HepG2 (cell line): ENCODE data around the gene BCL2L13. TPM values are rescaled to one million over a fixed set of nuclear protein-coding genes. Genes with fewer than 3 reads are reported as not detected.

Experiments used
- ATAC-seq: fragments of 200-7000 bp; cut with Tn5 transposase; 3 replicates; pipeline ENCODE4 v1.9.1; 2020; ENCODE audit warnings: mild to moderate bottlenecking, moderate library complexity
- BruUV-seq: library from RNA; stranded (reverse); fragments of 400-500 nt; replicated peaks from 2 replicates; lab custom pipeline; 2021; lab: Mats Ljungman, UMichigan
- CTCF ChIA-PET: fragments of 300-600 bp; formaldehyde crosslinking; extraction: SDS; loops from one replicate; lab custom pipeline; 2021; ENCODE audit warnings: low total read pairs, inconsistent platforms, low intra/inter-chr PET ratio; lab: Yijun Ruan, JAX
- POLR2A ChIA-PET: fragments of 350-600 bp; sonication (Branson Sonifier 250); formaldehyde crosslinking; loops from one replicate; lab custom pipeline; 2020; ENCODE audit warnings: antibody characterized with exemption, inconsistent platforms; lab: Yijun Ruan, JAX
- DNase-seq: peaks from one replicate; pipeline ENCODE4 v3.0.0-alpha.2; 2015; ENCODE audit warnings: low spot score
- FAIRE-seq: peaks from 3 replicates; lab custom pipeline; 2011; peaks lifted over from hg19 to GRCh38; lab: Jason Lieb, UNC
- H2AFZ ChIP-seq: one replicate; pipeline ENCODE4 v1.6.1; 2011; ENCODE audit warnings: low read length, inconsistent platforms
- H3K27ac ChIP-seq: fragments of 300-600 bp; 3 replicates; pipeline ENCODE4 v1.8.0; 2011; ENCODE audit warnings: mixed run types, mild to moderate bottlenecking, mixed read lengths, low read length, inconsistent platforms; ENCODE audit not compliant: insufficient read depth; ENCODE audit errors: extremely low read length
- H3K27me3 ChIP-seq, 2 experiments: fragments of 200-600 bp in 1 of 2; 2 replicates in 1 of 2; 3 replicates in 1 of 2; pipeline versions ENCODE4 v1.6.0 to v1.8.0; 2011; ENCODE audit warnings: low read length in 2 of 2, mild to moderate bottlenecking in 2 of 2, moderate library complexity in 2 of 2, inconsistent platforms in 1 of 2; ENCODE audit not compliant: insufficient read depth in 2 of 2, control insufficient read depth in 1 of 2
- H3K36me3 ChIP-seq, 2 experiments: fragments of 200-600 bp in 1 of 2; replicated peaks in 1 of 2; 2 replicates in 1 of 2; 3 replicates in 1 of 2; pipeline versions ENCODE4 v1.5.1 to v1.8.0; 2011; ENCODE audit warnings: low read length in 2 of 2, inconsistent platforms in 1 of 2; ENCODE audit not compliant: insufficient read depth in 2 of 2, control insufficient read depth in 1 of 2
- H3K4me1 ChIP-seq: 2 replicates; pipeline ENCODE4 v1.5.1; 2012; ENCODE audit warnings: low read length, inconsistent platforms; ENCODE audit not compliant: insufficient read depth
- H3K4me2 ChIP-seq: 2 replicates; pipeline ENCODE4 v1.6.0; 2011; ENCODE audit warnings: low read depth, low read length, inconsistent platforms
- H3K4me3 ChIP-seq, 3 experiments: fragments of 200-600 bp in 1 of 3; sonication (generic), shearing (Covaris generic) in 1 of 3; replicated peaks in 1 of 3; 2 replicates each; pipeline ENCODE4 v1.5.1; 2011 to 2016; ENCODE audit warnings: low read length in 3 of 3, inconsistent platforms in 2 of 3, low read depth in 2 of 3, mild to moderate bottlenecking in 2 of 3, control low read depth in 1 of 3, mixed read lengths in 1 of 3; ENCODE audit not compliant: insufficient read depth in 1 of 3
- H3K79me2 ChIP-seq: one replicate; pipeline ENCODE4 v1.6.1; 2011; ENCODE audit warnings: low read length, inconsistent platforms; ENCODE audit not compliant: insufficient read depth
- H3K9ac ChIP-seq: 2 replicates; pipeline ENCODE4 v1.6.0; 2011; ENCODE audit warnings: mild to moderate bottlenecking, low read depth, low read length, inconsistent platforms; ENCODE audit not compliant: insufficient read depth
- H3K9me3 ChIP-seq: 2 replicates; pipeline ENCODE4 v1.5.1; 2012; ENCODE audit warnings: mild to moderate bottlenecking, low read length
- H4K20me1 ChIP-seq: 2 replicates; pipeline ENCODE4 v1.6.0; 2011; ENCODE audit warnings: inconsistent platforms, mild to moderate bottlenecking, low read length, moderate library complexity; ENCODE audit not compliant: insufficient read depth
- ARID3A ChIP-seq: IDR thresholded peaks from 2 replicates; pipeline ENCODE4 v1.6.1; 2012; ENCODE audit warnings: low read depth, low read length, improper control_type of control experiment
- DNMT3B ChIP-seq: conservative IDR thresholded peaks from 2 replicates; pipeline ENCODE4 v1.6.1; 2016; ENCODE audit warnings: missing biosample characterization, control low read depth
- KLF11 ChIP-seq: IDR thresholded peaks from 2 replicates; pipeline ENCODE4 v1.6.1; 2016; ENCODE audit warnings: missing compliant biosample characterization
- ZNF124 ChIP-seq: sonication (generic); formaldehyde crosslinking; IDR thresholded peaks from 2 replicates; pipeline ENCODE4 v1.4.0; 2020; ENCODE audit warnings: missing genetic modification reagents
- ZNF326 ChIP-seq: sonication (generic); formaldehyde crosslinking; IDR thresholded peaks from 2 replicates; pipeline ENCODE4 v1.4.0; 2020; ENCODE audit warnings: missing genetic modification reagents, borderline replicate concordance
- WGBS: methylation state at CpG from one replicate; pipeline ENCODE4 v1.1.6; 2017; ENCODE audit warnings: low lambda C conversion rate; 5-methylcytosine and 5-hydroxymethylcytosine counted together
- in situ Hi-C: cut with HindIII; loops from 2 replicates; pipeline ENCODE4 v1.10.0; 2017; ENCODE audit warnings: low pct_unique_long_range_greater_than_20kb; ENCODE audit not compliant: extremely low pct_ligation_motif_present
- intact Hi-C: fragments of 100-400 bp; cut with micrococcal nuclease; formaldehyde crosslinking; loops from one replicate; pipeline ENCODE4 v1.10.0; 2022; ENCODE audit not compliant: unreplicated experiment
- polyA plus RNA-seq, 8 experiments: library from polyadenylated mRNA; depleted of rRNA in 3 of 8; stranded (reverse) in 7 of 8; unstranded in 1 of 8; fragments of >200 nt; fragmentation: Illumina TruSeq in 4 of 8; extraction: Trizol in 4 of 8; gene quantifications; 2 replicates each; pipeline versions ENCODE4 v1.2.1 to v1.2.3, GENCODE V29; 2011 to 2016; ENCODE audit warnings: low read depth in 4 of 8, missing spikeins in 1 of 8, mixed read lengths in 1 of 8; ENCODE audit not compliant: insufficient read depth in 1 of 8
- total RNA-seq, 5 experiments: library from RNA; depleted of rRNA; stranded (reverse); fragments of >200 nt; fragmentation: Illumina TruSeq; extraction: Trizol; gene quantifications; 2 replicates each; pipeline ENCODE4 v1.2.3, GENCODE V29; 2016; ENCODE audit warnings: low read depth in 1 of 5
- TF ChIP-seq, protein P1 (sequence below), 2 experiments: IDR thresholded peaks; 2 replicates each; pipeline ENCODE4 v1.6.1; 2011 to 2012; ENCODE audit warnings: low read length in 2 of 2, borderline replicate concordance in 1 of 2, low read depth in 1 of 2, mild to moderate bottlenecking in 1 of 2, moderate library complexity in 1 of 2

Gene BCL2L13
- total and polyA plus RNA-seq, 2 of the 13 experiments (the other 11 are each of a cell fraction or from before 2014, with no cell fraction given) = 13.5 to 14.6 TPM

DNA sequence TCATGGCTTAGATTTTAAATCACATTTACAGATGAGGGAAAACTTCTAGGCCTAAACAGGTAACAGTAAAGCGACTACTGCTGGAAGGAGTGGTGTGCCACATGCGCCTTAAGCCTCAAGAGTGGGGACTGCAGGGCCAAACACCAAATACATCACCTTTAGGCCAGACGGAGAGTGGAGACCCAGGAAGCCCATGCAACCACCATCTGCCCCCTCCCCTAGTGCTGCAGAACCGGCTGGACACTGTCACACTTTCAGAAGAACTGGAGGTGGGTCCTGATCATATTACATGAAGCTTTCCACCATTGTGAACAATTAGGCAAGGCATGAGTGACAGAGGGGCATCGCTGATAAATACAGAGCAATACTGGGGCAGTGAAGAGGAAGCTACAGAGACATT, 46.4 kb upstream of the BCL2L13 start:
- ChIA-PET CTCF (no interaction called here), POLR2A (no interaction called here)
- in situ Hi-C loops = no loop called here
- 100% methylated on average over 4 of the region's 5 CpGs for WGBS
- no peak for FAIRE-seq
- H3K9ac ChIP-seq = no peak overlapping the region
- no TSS peak for BruUV-seq
- TF ChIP-seq ARID3A (no peak), DNMT3B (CRISPR knock-in tag) (no peak), KLF11 (CRISPR knock-in tag) (no peak), ZNF124 (CRISPR knock-in tag) (no peak), ZNF326 (CRISPR knock-in tag) (no peak)
- TF ChIP-seq, protein P1, sequence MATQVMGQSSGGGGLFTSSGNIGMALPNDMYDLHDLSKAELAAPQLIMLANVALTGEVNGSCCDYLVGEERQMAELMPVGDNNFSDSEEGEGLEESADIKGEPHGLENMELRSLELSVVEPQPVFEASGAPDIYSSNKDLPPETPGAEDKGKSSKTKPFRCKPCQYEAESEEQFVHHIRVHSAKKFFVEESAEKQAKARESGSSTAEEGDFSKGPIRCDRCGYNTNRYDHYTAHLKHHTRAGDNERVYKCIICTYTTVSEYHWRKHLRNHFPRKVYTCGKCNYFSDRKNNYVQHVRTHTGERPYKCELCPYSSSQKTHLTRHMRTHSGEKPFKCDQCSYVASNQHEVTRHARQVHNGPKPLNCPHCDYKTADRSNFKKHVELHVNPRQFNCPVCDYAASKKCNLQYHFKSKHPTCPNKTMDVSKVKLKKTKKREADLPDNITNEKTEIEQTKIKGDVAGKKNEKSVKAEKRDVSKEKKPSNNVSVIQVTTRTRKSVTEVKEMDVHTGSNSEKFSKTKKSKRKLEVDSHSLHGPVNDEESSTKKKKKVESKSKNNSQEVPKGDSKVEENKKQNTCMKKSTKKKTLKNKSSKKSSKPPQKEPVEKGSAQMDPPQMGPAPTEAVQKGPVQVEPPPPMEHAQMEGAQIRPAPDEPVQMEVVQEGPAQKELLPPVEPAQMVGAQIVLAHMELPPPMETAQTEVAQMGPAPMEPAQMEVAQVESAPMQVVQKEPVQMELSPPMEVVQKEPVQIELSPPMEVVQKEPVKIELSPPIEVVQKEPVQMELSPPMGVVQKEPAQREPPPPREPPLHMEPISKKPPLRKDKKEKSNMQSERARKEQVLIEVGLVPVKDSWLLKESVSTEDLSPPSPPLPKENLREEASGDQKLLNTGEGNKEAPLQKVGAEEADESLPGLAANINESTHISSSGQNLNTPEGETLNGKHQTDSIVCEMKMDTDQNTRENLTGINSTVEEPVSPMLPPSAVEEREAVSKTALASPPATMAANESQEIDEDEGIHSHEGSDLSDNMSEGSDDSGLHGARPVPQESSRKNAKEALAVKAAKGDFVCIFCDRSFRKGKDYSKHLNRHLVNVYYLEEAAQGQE (IDR thresholded peaks at IDR 0.05; ENCODE audit: borderline replicate concordance in 1 of 2, low read depth in 1 of 2, low read length in 2 of 2) = no peak
- intact Hi-C loops = no loop called here
- no peak overlapping the region for H3K27ac ChIP-seq
- no peaks in the 10 kb centered on the region for H3K9me3 ChIP-seq
- no peaks in the 10 kb centered on the region for H3K27me3 ChIP-seq
- H3K79me2 ChIP-seq = no peaks in the 10 kb centered on the region
- H2AFZ ChIP-seq = no peak overlapping the region
- H3K4me2 ChIP-seq = no peak overlapping the region
- no peak for DNase-seq
- no peaks in the 10 kb centered on the region for H3K4me1 ChIP-seq
- ATAC-seq = no peak
- H3K36me3 ChIP-seq = peaks cover 22 to 57% of the 10 kb centered on the region in 2 experiments
- H3K4me3 ChIP-seq = no peak overlapping the region
- no peaks in the 10 kb centered on the region for H4K20me1 ChIP-seq
